ENCODE data around the gene GNAI3.

DNA sequence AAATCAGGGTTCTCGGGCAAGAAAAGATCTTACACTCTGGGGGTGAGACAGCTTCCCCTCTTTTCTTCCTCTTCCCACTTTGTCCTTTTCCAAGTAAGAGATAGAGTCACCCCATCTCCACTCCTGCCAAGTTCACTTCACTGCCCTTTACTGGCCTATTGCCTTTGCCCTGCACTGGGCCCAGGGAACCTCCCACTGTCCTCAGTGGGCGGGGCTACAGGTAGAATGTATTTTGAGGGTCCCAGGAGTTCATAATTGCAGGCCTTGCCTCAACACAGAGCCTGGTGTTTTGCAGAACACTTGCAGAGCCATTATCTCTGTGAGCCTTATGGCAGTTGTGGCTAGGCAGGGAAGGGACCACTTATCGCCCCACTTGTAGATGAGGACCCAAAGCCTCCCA is 74.5 kb downstream of the GNAI3 start:
- TF ChIP-seq POLR2A (IDR thresholded peaks at IDR 0.05; ENCODE audit: low read depth, low read length), result no peak
- TF ChIP-seq SPI1 (IDR thresholded peaks at IDR 0.05; ENCODE audit: low read depth, low read length), result no peak
- TF ChIP-seq TAF1 (IDR thresholded peaks at IDR 0.05; ENCODE audit: low read depth, low read length), result no peak
- no peak for TF ChIP-seq POU2F2 (IDR thresholded peaks at IDR 0.05; ENCODE audit: low read depth, low read length)
- TF ChIP-seq POLR2AphosphoS5 (IDR thresholded peaks at IDR 0.05; ENCODE audit: low read depth, low read length), result no peak
